22Rv1 (cell line): ENCODE measurements around the gene PRRT3.
"Not testable (repeated sequence)": the region's sequence is repeated elsewhere in the genome, so short reads cannot be mapped to it uniquely, and the experiment has no call there.

ENCODE experiments used
- H3K27ac ChIP-seq: fragments of 450-650 bp; 2 replicates; pipeline ENCODE4 v1.5.1; 2017
- CTCF ChIP-seq: fragments of 450-650 bp; IDR thresholded peaks from 2 replicates; pipeline ENCODE4 v1.5.1; 2017; ENCODE audit warnings: mild to moderate bottlenecking
- ZFX ChIP-seq: fragments of 450-650 bp; IDR thresholded peaks from 2 replicates; pipeline ENCODE4 v1.6.1; 2017; ENCODE audit warnings: antibody characterized with exemption, borderline replicate concordance

PRRT3 gene

GRCh38 chr3:9940746-9941145 is 11.5 kb downstream of the PRRT3 start:
- H3K27ac ChIP-seq = no peak overlapping the region
- TF ChIP-seq ZFX = no peak
- TF ChIP-seq CTCF = no peak

DNA sequence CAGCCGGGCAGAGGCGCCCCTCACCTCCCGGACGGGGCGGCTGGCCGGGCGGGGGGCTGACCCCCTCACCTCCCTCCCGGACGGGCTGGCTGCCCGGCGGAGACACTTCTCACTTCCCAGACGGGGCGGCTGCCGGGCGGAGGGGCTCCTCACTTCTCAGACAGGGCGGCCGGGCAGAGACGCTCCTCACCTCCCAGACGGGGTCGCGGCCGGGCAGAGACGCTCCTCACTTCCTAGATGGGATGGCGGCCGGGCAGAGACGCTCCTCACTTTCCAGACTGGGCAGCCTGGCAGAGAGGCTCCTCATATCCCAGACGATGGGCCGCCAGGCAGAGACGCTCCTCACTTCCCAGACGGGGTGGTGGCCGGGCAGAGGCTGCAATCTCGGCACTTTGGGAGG is 12.3 kb downstream of the PRRT3 start:
- not testable (repeated sequence) for H3K27ac ChIP-seq

GRCh38 chr3:9938966-9939365 is 13.2 kb downstream of the PRRT3 start:
- TF ChIP-seq CTCF = no peak
- TF ChIP-seq ZFX = no peak
- H3K27ac ChIP-seq = no peak overlapping the region

- no peak overlapping the region for H3K27ac ChIP-seq
- TF ChIP-seq ZFX (no peak), CTCF (no peak)
Observed at GRCh38 chr3:9937486-9938238, 14.5 kb downstream of the PRRT3 start.

DNA sequence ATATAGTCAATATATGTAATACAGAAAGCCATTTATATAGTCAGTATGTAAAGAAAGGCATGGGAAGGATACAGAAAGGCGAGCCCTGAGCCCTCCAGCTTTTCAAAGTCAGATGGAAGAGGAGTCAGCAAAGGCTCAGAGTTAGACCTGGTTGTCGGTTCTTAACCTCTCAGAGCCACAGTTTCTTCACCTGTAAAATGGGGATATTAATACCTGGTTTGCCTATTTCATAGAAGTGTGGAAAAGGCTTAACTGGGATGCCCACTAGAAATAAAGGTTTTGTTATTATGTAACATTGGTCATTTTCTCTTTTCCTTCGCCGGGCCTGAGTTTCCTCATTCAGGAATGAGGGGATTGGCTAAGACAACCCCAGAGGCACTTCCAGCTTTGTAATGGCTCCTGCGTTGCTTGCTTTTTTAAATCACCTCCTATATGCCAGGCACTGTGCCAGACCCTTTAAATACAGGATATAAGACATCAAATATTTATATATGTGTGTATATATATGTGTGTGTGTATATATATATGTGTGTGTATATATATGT is 16.2 kb downstream of the PRRT3 start:
- no peak for TF ChIP-seq CTCF
- TF ChIP-seq ZFX = no peak
- H3K27ac ChIP-seq = peak overlapping the region; percentile 95; the same call in 1 of the 2 replicates

GRCh38 chr3:9934993-9935392 is 17.2 kb downstream of the PRRT3 start:
- TF ChIP-seq ZFX (no peak), CTCF (no peak)
- peak overlapping the region; percentile 95; the same call in 1 of the 2 replicates for H3K27ac ChIP-seq

- TF ChIP-seq ZFX (no peak), CTCF (0 out of 2 replicates have a peak, but pooled peaks have one; percentile 11)
- peak overlapping the region; percentile 95 for H3K27ac ChIP-seq
Observed at GRCh38 chr3:9934235-9934621, 18.0 kb downstream of the PRRT3 start.
